Stimulated activated CD8-positive, alpha-beta memory T cell treated with anti-CD3 and anti-CD28 coated beads, Interleukin-7, amount 100 ng/mL, for 24 hours (primary cell): ENCODE measurements around the gene JMJD1C.

Experiments
- DNase-seq: peaks from one replicate; pipeline ENCODE4 v3.0.0-alpha.2; 2020; ENCODE audit warnings: low read depth

The JMJD1C gene

DNA sequence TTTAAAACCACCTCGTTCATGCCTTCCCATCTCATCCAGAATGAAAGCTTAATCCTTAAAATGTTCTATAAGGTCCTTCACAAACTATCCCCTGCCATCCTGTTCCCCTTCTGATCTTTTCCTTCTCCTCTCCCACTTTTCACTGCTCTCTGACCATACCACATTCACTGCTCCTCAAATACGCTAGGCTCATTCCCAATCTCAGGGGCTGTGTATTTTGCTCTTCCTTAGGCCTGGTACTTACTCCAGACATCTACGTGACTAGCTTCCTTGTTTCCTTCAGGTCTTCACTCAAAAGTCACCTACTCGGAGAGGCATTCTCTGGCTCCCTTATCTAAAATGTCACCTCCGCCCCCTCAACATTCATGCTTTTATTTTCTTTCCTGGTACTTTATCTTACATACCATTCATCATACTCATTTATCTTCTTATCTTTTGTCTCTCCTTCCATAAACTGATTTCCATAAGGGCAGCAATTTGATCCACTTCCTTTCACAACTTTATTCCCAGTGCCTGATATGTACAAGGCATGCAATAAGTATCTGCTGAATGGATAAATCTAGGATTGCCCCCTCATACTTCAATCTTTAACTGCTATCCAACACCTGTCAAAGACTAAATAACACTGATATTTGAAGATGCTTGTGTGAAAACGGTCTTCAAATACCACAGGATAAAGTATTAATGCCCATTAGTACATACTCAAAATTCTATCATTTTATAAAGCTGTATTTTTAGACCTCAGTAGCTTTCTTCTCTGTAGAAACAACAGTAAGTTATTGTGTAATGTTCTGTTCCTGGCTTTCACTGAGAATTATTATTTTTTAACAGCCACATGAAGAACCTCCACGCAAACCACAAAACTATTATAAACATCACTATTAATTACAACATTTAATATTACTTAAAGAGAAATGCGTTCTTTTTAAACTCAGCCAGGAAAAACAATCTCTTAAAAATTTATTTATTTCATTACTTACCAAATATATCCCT, 27.0 kb downstream of the JMJD1C start:
- no peak for DNase-seq

- DNase-seq = no peak
Measured at GRCh38 chr10:63437116-63437949, 28.4 kb downstream of the JMJD1C start.

DNA sequence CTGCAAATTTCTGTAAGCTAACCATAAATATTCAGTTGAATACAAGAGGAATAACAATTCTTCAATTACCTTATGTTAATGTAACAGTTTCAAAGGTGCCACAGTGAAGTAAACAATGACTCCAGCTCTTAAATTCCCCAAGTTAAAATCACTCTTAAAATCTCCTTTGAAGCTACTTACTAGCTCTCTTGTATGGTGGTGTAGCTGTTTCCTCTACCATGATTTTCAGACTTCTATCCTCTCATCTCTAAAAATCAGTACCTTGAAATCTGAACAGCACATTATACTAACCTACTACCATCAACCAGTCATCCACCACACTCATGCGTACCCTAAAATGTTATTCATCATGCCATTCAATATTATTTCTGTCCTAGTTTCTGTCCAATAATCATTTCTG, 29.6 kb downstream of the JMJD1C start:
- no peak for DNase-seq

- DNase-seq = no peak
Measured at GRCh38 chr10:63434866-63435854, 30.6 kb downstream of the JMJD1C start.

GRCh38 chr10:63431962-63432797, 33.6 kb downstream of the JMJD1C start:
- DNase-seq = no peak

DNA sequence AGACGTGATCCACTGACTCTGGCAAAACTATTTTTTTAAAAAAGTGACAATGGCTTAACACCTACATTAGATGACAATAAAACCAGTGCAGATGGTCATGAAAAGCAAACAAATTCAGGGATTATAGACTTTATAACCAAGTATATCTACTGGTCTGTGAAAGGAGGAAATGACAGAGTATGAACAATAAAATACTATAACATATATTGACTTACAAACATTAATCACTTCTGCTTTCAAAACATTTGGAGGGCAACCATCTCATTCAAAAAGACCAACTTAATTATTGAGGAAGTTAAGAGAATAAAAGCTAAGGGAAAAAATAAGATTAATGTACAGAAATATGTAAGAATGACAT, 34.8 kb downstream of the JMJD1C start:
- no peak for DNase-seq

DNA sequence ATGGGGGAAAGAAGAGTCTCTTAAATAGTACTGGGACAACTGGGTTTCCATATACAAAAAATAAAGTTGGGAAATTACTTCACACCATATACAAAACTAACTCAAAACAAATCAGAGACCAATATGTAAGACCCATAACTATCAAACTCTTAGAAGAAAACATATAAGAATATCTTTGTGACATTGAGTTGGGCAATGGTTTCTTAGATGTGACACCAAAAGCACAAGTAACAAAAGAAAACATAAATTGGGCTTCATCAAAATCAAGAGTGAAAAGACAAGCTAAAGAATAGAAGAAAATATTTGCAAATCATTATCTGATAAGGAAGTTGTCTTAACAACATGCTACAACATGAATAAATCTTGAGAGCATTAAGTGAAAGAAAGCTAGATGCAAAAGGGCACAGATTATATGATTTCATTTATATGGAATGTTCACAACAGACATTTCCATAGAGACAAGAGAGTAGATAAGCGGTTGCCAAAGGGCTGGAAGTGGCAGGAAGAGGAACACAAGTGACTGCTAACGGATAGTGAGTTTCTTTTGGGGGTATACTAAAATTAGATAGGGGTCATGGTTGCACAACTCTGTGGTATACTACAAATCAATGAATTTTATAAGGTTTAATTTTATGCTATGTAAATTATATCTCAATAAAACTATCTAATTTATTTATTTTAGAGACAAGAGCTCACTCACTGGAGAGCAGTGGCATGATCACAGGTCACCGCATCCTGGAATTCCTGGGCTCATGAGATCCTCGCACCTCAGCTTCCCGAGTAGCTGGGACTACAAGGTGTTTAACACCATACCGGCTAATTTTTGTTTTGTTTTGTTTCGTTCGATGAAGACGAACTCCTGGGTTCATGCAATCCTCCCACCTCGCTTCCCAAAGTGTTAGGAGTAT, 35.4 kb downstream of the JMJD1C start:
- no peak for DNase-seq

DNA sequence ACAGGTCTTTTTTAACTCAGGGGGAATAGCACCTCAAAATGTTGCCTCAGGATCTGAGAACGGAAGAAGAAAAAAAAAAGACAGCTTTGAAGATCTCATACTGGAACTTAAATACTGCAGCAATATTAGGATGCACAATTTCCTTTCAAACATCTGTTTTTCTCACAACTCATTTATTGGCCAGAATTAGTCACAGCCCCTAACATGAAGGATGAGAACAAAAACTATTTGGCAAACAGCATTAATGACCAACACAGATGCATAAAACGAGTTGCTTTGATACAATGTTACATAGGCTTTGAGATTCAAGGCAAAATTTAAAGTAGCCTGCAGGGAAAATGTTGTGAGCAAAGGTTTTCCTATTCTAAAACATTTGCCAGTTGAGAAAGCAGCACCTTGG, 36.5 kb downstream of the JMJD1C start:
- DNase-seq = no peak

DNA sequence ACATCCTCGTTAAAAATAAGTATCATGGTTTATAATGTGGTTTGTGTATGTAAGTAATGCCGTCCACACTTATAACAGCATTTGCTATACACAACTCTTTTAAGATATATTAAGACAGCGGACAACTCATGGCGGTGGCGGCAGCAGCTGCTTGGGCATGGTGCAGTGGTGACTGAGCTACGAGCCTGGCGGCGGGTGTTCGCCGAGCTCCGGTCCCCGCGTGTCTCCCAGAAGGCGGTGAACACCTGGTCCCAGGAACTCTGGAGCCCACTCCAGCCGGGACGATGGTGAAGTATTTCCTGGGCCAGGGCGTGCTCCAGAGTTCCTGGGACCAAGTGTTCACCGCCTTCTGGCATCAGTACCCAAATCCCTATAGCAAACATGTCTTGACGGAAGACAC, 38.8 kb downstream of the JMJD1C start:
- no peak for DNase-seq

- no peak for DNase-seq
Measured at GRCh38 chr10:63425512-63425911, 40.3 kb downstream of the JMJD1C start.

DNA sequence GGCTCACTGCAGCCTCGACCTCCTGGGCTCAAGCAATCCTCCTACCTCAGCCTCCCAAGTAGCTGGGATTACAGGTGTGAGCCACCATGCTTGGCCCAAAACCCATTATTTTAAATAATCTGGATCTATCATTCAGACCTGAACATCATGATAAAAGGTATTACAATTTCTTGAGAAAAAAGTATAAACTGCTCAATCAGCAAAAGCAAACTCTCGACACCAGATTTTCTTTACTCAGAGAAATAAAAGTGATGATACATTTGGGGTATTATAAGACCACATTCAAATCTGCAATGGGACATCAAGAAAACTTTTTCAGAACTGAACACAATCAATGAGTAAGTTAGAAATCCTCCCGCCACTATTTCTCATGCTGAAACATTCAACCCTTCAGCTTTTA, 41.2 kb downstream of the JMJD1C start:
- DNase-seq = no peak

- no peak for DNase-seq
Measured at GRCh38 chr10:63423494-63423893, 42.3 kb downstream of the JMJD1C start.

GRCh38 chr10:63421591-63421990, 44.2 kb downstream of the JMJD1C start:
- no peak for DNase-seq

GRCh38 chr10:63416376-63416775, 49.4 kb downstream of the JMJD1C start:
- DNase-seq = no peak

GRCh38 chr10:63415640-63416244, 50.0 kb downstream of the JMJD1C start:
- no peak for DNase-seq

DNA sequence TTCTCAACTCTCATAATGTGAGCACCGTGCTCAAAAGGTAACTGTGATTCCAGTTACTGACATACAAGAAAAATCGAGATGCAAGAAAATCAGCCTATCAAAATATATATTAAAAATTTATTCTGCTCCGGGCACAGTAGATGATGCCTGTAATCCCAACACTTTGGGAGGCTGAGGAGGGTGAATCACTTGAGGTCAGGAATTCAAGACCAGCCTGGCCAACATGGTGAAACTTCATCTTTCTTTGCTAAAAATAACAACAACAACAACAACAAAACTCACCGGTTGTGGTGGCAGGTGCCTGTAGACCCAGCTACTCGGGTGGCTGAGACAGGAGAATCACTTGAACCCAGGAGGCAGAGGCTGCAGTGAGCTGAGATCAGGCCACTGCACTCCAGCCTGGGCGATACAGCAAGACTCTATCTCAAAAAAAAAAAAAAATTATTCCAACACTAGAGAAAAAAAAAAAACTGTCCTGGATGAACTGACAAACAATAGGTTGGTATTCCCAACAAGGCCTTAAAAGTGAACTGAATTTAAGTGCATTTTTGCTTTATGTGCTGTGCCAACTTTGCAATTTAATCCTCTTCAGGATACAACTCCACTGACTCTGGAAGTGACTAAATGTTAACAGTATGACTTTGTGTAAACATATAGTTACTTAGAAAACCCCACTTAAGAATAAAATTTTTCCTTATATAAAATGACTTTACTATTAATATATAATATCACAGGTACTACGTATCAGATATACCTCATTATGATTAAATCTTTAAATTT, 51.1 kb downstream of the JMJD1C start:
- no peak for DNase-seq

- no peak for DNase-seq
Measured at GRCh38 chr10:63413429-63413828, 52.3 kb downstream of the JMJD1C start.

DNA sequence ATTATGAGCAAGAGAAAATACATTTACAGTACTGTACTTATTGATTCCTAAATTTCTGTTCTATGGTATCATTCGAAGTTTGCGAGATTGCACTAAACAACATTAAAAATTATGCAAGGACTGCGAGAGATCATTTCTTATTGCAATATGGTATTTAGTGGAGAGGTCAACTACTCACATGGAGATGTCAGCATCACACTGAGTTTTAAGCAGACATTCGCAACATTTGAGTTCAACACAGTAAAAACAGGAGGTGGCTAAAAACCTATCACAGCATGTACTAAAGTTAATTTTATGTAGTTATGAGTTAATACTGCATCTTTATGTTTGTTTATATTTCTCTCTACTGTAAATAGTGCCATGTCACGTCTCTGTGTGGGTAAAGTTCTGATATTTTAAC, 53.5 kb downstream of the JMJD1C start:
- DNase-seq = no peak

GRCh38 chr10:63410633-63411032, 55.1 kb downstream of the JMJD1C start:
- DNase-seq = no peak
